Fibroblast of villous mesenchyme (primary cell): ENCODE results near the gene LSM7. TPM values are rescaled to one million over a fixed set of nuclear protein-coding genes. Genes with fewer than 3 reads are reported as not detected.

ENCODE experiments used
- DNase-seq: peaks from one replicate; pipeline ENCODE4 v3.0.0-alpha.2; 2010; ENCODE audit warnings: low read depth
- H3K4me3 ChIP-seq: 2 replicates; pipeline ENCODE4 v1.5.1; 2011; ENCODE audit warnings: low read depth, mild to moderate bottlenecking, low read length
- total RNA-seq: library from RNA; depleted of rRNA; stranded (reverse); fragments of >200 nt; gene quantifications from 2 replicates; pipeline ENCODE4 v1.2.3, GENCODE V29; 2012
- TF ChIP-seq, protein P1 (sequence below): IDR thresholded peaks from 2 replicates; pipeline ENCODE4 v1.5.1; 2012; ENCODE audit warnings: low read depth, mild to moderate bottlenecking, low read length; ENCODE audit not compliant: insufficient read depth

The LSM7 gene
- total RNA-seq, 1 donor: 78.2 TPM

DNA sequence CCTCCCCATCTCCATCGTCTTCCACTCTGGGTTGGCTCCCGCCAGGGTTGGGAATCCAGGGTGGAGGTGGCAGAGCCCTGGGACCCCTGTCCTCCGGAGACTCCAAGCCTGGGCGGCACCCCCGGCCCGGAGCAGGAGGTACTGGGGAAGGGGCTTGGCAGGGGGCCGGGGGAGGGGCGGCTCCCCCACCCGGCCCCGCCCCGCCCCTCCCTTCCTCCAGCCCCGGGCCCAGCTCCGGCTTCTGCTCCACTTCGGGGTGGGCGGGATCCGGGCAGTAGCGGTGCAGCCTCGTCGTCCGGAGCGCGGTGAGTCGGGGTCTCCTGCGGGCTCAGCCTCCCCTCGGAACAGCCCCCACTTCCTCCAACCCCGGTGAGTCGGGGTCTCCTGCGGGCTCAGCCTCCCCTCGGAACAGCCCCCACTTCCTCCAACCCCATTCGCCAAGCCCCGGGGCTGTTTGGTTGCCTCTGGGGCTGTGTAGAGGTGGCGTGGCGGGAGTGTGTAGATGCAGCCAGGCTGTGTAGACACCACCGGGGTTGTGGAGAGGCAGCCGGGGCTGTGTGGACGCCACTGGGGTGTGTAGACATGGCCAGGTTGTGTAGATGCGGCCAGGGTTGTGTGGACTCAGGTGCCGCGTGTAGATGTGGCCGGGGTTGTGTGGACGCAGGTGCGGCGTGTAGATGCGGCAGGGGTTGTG, 31.8 kb upstream of the LSM7 start, which contains the start of gene TMPRSS9:
Gene TMPRSS9, plus strand, starts transcription at position 274 of the 694 bp plus-strand sequence. CDS start 29,521 bp downstream, outside the sequence.
- no peak within 1 kb of the TSS for H3K4me3 ChIP-seq
- DNase-seq: no peak
- TF ChIP-seq, protein P1, sequence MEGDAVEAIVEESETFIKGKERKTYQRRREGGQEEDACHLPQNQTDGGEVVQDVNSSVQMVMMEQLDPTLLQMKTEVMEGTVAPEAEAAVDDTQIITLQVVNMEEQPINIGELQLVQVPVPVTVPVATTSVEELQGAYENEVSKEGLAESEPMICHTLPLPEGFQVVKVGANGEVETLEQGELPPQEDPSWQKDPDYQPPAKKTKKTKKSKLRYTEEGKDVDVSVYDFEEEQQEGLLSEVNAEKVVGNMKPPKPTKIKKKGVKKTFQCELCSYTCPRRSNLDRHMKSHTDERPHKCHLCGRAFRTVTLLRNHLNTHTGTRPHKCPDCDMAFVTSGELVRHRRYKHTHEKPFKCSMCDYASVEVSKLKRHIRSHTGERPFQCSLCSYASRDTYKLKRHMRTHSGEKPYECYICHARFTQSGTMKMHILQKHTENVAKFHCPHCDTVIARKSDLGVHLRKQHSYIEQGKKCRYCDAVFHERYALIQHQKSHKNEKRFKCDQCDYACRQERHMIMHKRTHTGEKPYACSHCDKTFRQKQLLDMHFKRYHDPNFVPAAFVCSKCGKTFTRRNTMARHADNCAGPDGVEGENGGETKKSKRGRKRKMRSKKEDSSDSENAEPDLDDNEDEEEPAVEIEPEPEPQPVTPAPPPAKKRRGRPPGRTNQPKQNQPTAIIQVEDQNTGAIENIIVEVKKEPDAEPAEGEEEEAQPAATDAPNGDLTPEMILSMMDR: no peak

DNA sequence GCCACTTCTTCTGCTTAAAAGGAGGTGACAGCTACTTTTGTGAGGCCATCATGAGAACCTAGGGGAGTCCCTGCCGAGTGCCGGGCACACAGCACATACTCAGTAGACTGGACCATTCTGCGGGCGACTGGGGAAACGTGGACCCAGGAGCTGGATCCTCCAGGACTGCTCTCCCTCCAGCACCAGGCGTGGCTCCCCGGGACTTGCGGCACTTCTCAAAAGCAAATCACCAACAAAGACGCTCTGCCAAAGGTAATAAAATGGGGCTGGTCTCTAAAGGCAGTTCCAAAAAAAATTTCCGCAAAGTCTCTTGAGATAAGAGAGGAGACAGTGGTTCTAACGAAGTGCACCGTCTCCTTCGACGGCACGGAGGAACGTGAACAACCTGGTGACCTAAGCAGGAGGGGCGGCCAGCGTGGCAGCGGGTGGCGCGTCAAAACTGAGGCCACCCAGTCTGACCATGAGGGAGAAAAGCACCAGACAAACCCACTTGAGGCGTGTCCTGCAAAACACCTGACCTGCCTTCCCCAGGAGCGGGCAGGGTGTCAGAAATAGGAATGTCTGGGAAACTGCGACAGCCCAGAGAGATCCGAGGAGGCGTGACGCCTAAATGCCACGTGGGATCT, 30.3 kb upstream of the LSM7 start:
- H3K4me3 ChIP-seq: no peak overlapping the region
- no peak for DNase-seq
- TF ChIP-seq, protein P1: no peak

DNA sequence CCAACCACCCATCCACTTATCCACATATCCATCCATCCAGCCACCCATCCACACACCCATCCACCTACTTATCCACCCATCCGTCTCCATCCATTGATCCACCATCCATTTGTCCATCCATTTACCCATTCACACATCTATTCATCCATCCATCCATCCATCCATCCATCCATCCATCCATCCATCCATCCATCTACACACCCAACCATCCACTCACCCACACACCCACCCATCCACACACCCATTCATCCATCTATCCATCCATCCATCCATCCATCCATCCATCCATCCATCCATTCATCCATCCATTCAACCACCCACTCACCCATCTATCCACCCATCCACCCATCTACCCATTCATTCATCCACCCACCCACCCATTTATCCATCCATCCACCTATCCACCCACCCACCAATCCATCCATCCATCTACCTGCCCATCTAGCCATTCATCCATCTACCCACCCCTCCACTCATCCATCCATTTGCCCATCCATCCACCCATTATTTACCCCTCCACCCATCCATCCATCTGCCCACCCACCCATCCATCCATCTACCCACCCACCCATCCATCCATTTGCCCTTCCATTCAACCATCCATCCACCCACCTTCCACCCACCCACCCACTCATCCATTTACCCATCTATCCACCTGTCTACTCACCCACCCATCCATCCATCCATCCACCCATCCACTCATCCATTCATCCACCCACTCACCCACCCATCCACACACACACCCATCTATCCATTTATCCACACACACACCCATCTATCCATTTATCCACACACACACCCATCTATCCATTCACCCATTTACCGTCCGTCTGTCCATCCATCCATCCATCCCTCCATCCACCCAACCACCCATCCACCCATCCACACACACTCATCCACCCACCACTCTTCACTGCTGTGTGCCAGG, 29.2 kb upstream of the LSM7 start:
- no peak for DNase-seq
- TF ChIP-seq, protein P1: no peak
- no peak overlapping the region for H3K4me3 ChIP-seq

DNA sequence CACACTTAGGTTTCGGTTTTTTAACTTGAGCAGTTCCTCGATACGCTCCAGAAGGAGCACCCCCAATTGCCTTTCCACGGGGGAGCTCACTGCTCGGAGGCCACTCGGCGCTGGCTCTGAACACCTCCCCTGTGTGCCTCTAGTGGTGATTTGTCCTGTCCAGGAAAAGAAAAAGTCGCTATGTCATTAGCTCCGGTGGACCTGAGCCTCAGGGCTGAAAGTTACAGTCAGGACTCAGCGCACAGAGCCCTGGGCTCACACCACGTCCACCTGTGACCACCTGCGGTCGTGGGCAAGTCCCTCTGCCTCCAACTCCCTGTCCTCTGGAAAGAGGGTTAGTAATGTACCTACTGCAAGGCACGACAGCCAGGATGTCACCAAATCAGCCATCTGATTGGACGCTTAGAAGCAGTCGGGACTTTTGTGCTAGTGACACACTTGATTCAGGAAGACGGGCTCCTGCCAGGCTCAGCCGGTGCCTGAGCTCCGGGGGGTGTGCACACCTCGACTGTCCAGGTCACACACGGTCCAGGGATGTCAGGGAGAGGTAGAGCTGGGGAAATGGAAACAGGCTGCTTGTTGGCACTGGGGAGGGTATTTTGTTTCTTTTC, 27.8 kb upstream of the LSM7 start:
- TF ChIP-seq, protein P1: no peak
- no peak for DNase-seq

DNA sequence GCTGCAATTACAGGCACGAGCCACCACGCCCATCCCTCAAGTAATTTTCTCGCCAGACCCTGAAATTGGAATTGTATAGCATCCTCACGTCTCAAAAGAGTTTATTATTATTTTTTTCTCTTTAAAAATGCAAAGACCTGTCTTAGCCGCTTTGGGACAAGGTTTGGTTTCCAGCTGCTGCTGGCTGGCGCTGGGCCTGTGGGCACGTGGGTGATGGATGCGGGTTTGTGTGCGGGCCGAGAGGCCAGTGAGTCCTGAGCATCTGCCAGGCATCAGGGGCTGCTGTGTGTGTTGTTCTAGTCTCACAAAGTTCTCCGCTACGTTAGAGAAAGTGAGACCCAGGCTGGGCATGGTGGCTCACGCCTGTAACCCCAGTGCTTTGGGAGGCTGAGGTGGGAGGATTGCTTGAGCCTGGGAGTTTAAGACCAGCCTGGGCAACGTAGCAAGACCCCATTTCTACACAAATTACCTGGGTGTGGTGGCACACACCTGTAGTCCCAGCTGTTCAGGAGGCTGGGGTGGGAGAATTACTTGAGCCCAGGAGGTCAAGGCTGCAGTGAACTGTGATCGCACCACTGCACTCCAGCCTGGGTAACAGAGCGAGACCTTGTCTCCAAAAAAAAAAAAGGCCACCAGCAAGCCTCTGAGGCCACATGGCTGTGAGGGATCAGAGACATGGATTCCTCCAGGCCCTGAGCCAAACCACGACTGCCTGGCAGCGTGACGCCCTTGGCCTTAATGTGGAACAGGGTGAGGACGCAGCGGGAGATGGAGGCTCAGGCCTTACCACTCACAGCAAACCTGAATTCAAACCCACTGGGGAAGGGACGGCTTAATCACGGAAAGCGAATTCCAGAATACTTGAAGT, 27.0 kb upstream of the LSM7 start:
- no peak overlapping the region for H3K4me3 ChIP-seq
- TF ChIP-seq, protein P1: no peak
- no peak for DNase-seq

More for the DNA sequence above, 27.8 kb upstream of the LSM7 start:
- no peak overlapping the region for H3K4me3 ChIP-seq
